Astrocyte (in vitro differentiated cells and primary cell): Measurements from ENCODE around the gene POLR2E. TPM values are rescaled to one million over a fixed set of nuclear protein-coding genes. Genes with fewer than 3 reads are reported as not detected.

Experiments used
- DNase-seq: peaks from one replicate; pipeline ENCODE4 v3.0.0-alpha.2; 2010; ENCODE audit warnings: low read depth
- FAIRE-seq: peaks from 2 replicates; lab custom pipeline; 2011; peaks lifted over from hg19 to GRCh38; lab: Jason Lieb, UNC
- H2AFZ ChIP-seq: 2 replicates; pipeline ENCODE4 v1.6.0; 2012; ENCODE audit warnings: low read depth, low read length, inconsistent platforms
- H3K27ac ChIP-seq: 2 replicates; pipeline ENCODE4 v1.5.1; 2011; ENCODE audit warnings: low read depth, low read length, inconsistent platforms
- H3K27me3 ChIP-seq: 2 replicates; pipeline ENCODE4 v1.6.0; 2011; ENCODE audit warnings: low read length, inconsistent platforms; ENCODE audit not compliant: insufficient read depth
- H3K36me3 ChIP-seq: 2 replicates; pipeline ENCODE4 v1.5.1; 2011; ENCODE audit warnings: low read length, inconsistent platforms; ENCODE audit not compliant: insufficient read depth
- H3K4me1 ChIP-seq: 2 replicates; pipeline ENCODE4 v1.5.1; 2011; ENCODE audit warnings: low read length, inconsistent platforms; ENCODE audit not compliant: insufficient read depth
- H3K4me2 ChIP-seq: 2 replicates; pipeline ENCODE4 v1.6.0; 2012; ENCODE audit warnings: low read length, inconsistent platforms
- H3K4me3 ChIP-seq: 2 replicates; pipeline ENCODE4 v1.5.1; 2011; ENCODE audit warnings: low read depth, mild to moderate bottlenecking, low read length, inconsistent platforms; ENCODE audit not compliant: insufficient read depth
- H3K79me2 ChIP-seq: 2 replicates; pipeline ENCODE4 v1.6.0; 2012; ENCODE audit warnings: mild to moderate bottlenecking, low read length, inconsistent platforms; ENCODE audit not compliant: insufficient read depth
- H3K9ac ChIP-seq: 2 replicates; pipeline ENCODE4 v1.6.0; 2012; ENCODE audit warnings: mild to moderate bottlenecking, low read length, inconsistent platforms
- H3K9me3 ChIP-seq: 2 replicates; pipeline ENCODE4 v1.5.1; 2012; ENCODE audit warnings: low read depth, mild to moderate bottlenecking, low read length, inconsistent platforms; ENCODE audit not compliant: insufficient read depth
- H4K20me1 ChIP-seq: 2 replicates; pipeline ENCODE4 v1.6.0; 2012; ENCODE audit warnings: low read length, inconsistent platforms; ENCODE audit not compliant: insufficient read depth
- H3K27ac Mint-ChIP-seq: one replicate; pipeline ENCODE4 v1.8.0; 2021; ENCODE audit warnings: mild to moderate bottlenecking, mixed read lengths; ENCODE audit not compliant: unreplicated experiment
- H3K27me3 Mint-ChIP-seq: one replicate; pipeline ENCODE4 v1.8.0; 2021; ENCODE audit warnings: low read depth, mixed read lengths; ENCODE audit not compliant: unreplicated experiment
- H3K36me3 Mint-ChIP-seq: one replicate; pipeline ENCODE4 v1.8.0; 2021; ENCODE audit warnings: low read depth, mixed read lengths; ENCODE audit not compliant: unreplicated experiment
- H3K4me1 Mint-ChIP-seq: one replicate; pipeline ENCODE4 v1.8.0; 2021; ENCODE audit warnings: low read depth, mixed read lengths; ENCODE audit not compliant: unreplicated experiment
- H3K4me3 Mint-ChIP-seq: one replicate; pipeline ENCODE4 v1.8.0; 2021; ENCODE audit warnings: mild to moderate bottlenecking, moderate library complexity, mixed read lengths; ENCODE audit not compliant: unreplicated experiment
- H3K9me3 Mint-ChIP-seq: one replicate; pipeline ENCODE4 v1.8.0; 2021; ENCODE audit warnings: mild to moderate bottlenecking, mixed read lengths; ENCODE audit not compliant: unreplicated experiment
- EZH2 ChIP-seq: IDR thresholded peaks from 2 replicates; pipeline ENCODE4 v1.6.1; 2012; ENCODE audit warnings: mild to moderate bottlenecking, low read length, inconsistent platforms; ENCODE audit not compliant: insufficient read depth
- total RNA-seq: library from RNA; stranded (reverse); gene quantifications from 2 replicates; pipeline ENCODE4 v1.2.1, GENCODE V29; 2021
- TF ChIP-seq, protein P1 (sequence below): IDR thresholded peaks from 2 replicates; pipeline ENCODE4 v1.5.1; 2011; ENCODE audit warnings: low read depth, mild to moderate bottlenecking, inconsistent platforms, low read length, moderate library complexity; ENCODE audit not compliant: insufficient read depth

Gene POLR2E
- total RNA-seq, 1 donor from 2014 or later: 207 TPM

DNA sequence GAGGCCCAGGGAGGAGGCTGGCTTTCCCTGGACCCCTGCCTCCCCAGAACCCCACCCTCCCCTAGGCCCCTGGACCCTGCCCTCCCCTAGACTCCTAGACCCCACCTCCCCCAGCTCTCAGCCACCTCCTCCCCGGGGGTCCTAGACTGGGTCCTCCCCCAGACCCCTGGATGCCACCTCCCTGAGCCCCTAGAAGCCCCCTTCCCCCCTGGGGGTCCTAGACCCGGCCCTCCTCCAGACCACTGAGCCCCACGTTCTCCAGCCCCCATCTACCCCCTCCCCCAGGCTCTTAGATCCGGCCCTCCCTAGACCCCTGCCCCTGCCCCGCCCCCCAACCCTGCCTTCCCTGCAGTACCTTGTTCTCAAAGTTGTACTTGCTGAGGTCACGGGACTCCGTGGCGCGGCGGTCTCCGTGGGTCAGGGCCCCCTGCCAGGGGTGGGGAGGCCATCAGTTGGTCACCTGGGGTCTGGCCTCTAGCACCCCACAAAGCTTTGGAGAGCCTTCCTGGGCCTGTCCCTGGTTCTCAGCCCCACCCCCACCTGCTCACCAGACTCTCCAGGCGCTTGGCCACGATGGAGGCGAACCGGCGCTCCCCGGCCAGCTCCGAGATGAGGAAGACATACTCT lies 16.6 kb upstream of the POLR2E start:
- H3K4me3 Mint-ChIP-seq: no peak overlapping the region
- Histone ChIP-seq H3K4me1 (peaks cover 11% of the 10 kb centered on the region), H3K36me3 (no peaks in the 10 kb centered on the region), H4K20me1 (peaks cover 28% of the 10 kb centered on the region), H3K4me2 (no peak overlapping the region), H3K9me3 (no peaks in the 10 kb centered on the region), H3K4me3 (no peak overlapping the region), H3K9ac (no peak overlapping the region), H3K27me3 (no peaks in the 10 kb centered on the region), H3K27ac (no peak overlapping the region), H2AFZ (no peak overlapping the region), H3K79me2 (peaks cover 2% of the 10 kb centered on the region)
- H3K36me3 Mint-ChIP-seq: no peaks in the 10 kb centered on the region
- no peak overlapping the region for H3K27ac Mint-ChIP-seq
- no peak for FAIRE-seq
- TF ChIP-seq, protein P1, sequence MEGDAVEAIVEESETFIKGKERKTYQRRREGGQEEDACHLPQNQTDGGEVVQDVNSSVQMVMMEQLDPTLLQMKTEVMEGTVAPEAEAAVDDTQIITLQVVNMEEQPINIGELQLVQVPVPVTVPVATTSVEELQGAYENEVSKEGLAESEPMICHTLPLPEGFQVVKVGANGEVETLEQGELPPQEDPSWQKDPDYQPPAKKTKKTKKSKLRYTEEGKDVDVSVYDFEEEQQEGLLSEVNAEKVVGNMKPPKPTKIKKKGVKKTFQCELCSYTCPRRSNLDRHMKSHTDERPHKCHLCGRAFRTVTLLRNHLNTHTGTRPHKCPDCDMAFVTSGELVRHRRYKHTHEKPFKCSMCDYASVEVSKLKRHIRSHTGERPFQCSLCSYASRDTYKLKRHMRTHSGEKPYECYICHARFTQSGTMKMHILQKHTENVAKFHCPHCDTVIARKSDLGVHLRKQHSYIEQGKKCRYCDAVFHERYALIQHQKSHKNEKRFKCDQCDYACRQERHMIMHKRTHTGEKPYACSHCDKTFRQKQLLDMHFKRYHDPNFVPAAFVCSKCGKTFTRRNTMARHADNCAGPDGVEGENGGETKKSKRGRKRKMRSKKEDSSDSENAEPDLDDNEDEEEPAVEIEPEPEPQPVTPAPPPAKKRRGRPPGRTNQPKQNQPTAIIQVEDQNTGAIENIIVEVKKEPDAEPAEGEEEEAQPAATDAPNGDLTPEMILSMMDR: no peak
- TF ChIP-seq EZH2: no peak
- no peak for DNase-seq
- H3K4me1 Mint-ChIP-seq: no peaks in the 10 kb centered on the region
- H3K9me3 Mint-ChIP-seq: no peaks in the 10 kb centered on the region
- no peaks in the 10 kb centered on the region for H3K27me3 Mint-ChIP-seq

DNA sequence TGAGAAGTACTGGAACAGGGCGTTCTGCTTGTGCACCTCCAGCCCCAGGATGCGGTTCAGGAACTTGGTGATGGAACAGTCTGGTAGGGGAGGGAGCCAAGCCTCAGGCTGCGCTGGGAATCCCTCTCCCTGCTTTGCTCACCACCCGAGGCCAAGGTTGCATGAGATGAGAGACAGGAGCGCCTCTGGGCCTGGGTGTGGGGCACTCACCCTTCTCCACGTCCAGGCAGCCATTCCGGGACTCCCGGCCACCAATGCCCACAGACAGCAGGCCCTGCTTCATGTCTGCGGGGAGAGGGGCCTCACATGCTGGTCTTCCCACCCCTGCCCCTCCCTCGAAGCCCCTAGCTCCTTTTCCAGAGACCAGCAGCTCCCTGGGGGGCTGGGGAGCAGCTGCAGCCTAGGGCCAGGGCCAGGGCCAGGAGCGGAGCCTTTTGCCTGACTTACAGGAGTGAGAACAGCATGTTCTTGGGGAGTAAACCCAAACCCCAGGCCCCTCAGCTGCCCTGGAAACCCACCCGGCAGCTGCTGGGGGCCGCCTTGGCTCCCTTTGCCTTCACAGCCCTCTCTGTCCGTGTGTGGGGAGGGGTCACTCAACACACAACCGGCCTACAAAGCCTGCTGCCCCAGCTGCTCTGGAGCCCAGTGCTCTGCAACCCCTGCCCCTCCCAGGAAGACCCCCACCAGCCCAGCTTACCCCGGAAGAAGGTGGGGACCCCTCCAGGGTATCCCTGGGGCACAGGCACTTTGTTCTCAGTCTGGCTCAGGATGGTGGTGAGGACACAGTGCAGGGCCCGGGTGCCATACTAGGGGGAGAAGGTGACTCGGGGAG lies 15.8 kb upstream of the POLR2E start:
- H3K36me3 ChIP-seq: no peaks in the 10 kb centered on the region
- Mint-ChIP-seq H3K27me3 (no peaks in the 10 kb centered on the region), H3K9me3 (no peaks in the 10 kb centered on the region), H3K36me3 (no peaks in the 10 kb centered on the region), H3K4me3 (no peak overlapping the region), H3K27ac (no peak overlapping the region), H3K4me1 (no peaks in the 10 kb centered on the region)
- DNase-seq (no peak), FAIRE-seq (no peak)
- H4K20me1 ChIP-seq: peaks cover 35% of the 10 kb centered on the region
- H3K4me1 ChIP-seq: peaks cover 12% of the 10 kb centered on the region
- TF ChIP-seq EZH2: no peak
- TF ChIP-seq, protein P1: no peak
- no peak overlapping the region for H3K27ac ChIP-seq
- no peaks in the 10 kb centered on the region for H3K9me3 ChIP-seq
- H3K79me2 ChIP-seq: peaks cover 9% of the 10 kb centered on the region
- H3K27me3 ChIP-seq: no peaks in the 10 kb centered on the region
- H3K4me3 ChIP-seq: no peak overlapping the region
- H3K4me2 ChIP-seq: no peak overlapping the region
- H3K9ac ChIP-seq: no peak overlapping the region
- no peak overlapping the region for H2AFZ ChIP-seq
